Measurements from ENCODE around the gene ATP13A4.
"Not testable (repeated sequence)": the region's sequence is repeated elsewhere in the genome, so short reads cannot be mapped to it uniquely, and the experiment has no call there.

ATP13A4 gene

GRCh38 chr3:193556841-193557240 is 2.1 kb upstream of the ATP13A4 start:
- no peak for DNase-seq

- no peak for DNase-seq
Measured at GRCh38 chr3:193553586-193553985, 1.1 kb downstream of the ATP13A4 start.

DNA sequence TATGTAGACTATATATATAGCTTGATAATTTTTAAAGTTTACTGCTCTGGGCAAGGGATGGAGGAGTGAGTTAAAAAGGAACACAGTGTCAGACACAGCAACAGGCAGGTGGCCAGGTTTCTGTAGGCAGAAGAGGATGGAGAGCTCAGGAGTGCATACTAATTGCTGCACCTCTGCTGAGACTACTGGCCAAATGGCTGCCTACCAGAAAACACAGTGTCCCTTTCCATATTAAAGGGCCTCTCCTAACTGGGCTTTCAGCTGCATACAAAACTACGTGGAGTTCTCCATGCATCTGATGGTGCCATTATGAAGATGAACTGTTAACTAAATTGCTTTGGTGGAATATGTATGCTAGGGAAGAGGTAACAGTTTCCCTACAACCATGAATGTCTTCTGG is 1.8 kb downstream of the ATP13A4 start:
- DNase-seq = no peak

DNA sequence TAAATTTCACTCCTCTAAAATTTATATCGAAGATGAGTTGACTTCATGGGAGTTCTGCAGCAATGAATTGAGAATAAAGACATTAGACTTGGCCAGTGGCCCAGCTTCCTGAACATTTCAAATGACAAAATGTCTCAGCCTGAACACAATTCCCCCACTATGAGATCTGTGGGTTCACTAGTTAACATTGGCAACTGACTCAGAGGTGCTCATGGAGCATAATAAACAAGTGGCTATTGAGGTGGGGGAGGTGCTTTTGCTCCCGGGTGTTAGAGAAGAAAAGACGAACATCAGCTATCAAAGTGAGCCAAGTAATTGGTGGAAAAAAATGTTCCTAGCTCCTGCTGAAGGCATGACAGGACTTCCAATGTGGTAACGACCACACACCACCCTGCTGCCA is 6.3 kb downstream of the ATP13A4 start:
- no peak for DNase-seq

GRCh38 chr3:193546129-193546528 is 8.6 kb downstream of the ATP13A4 start:
- DNase-seq = no peak

DNA sequence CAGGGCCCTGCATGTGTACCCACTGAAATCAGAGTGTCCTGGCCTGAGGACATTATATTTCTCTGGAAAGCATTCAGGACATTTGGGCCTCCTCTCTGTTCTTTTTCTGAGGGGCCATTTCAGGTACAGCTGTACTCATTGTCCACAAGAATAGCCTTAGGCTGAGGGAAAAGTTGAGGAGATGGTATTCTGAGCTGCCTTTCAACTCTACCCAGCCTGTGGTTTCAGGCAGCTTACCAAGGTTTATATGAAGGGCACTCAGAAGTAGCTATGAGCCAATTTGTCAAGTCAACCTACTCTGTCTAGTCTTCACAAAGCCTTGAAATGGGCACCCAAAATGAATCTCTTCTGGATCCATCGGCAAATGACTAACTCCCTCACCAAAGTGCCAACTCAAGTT is 9.4 kb downstream of the ATP13A4 start:
- no peak for DNase-seq

GRCh38 chr3:193544289-193544688 is 10.4 kb downstream of the ATP13A4 start:
- DNase-seq = no peak

DNA sequence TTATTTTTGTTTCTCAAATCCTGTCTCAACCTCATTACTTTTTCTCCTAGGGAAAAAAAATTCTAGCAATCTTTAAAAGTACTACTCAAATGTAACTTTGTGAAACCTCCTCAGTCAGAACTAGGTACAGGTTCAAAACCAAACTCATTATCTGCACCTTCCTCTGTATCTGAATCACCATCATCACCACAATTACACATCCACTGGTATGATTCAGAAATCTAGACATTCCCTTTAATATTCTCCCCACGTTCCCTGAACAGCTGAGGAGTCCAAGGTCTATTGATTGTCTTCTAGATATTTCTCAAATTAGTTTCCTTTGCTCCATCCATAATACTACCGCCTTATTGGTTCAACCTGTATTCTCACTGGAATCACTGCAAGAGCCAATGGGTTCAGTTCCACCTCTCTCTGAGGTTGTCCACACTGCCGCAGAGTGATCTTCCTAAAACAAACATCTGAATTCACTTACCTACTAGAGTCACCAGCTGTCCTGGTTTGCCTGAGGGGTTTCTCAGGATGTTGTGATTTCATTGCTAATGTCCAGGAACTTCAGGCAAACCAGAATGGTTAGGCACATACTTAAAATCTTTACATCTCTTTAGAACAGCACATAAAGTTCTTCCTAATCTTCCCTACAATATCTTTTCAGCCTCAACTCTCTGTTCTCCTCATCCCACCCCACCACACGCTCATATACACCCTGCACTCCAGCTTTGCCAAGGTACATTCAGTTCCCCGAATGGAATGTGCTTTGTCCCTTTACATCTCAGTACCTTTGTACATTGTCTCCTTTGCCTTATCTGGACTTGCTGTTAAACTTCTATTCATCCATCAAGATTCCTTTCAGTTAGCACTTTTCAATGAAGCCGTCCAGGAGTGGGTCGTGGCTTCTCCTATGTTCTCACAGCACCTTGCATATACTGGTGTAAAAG is 24.2 kb downstream of the ATP13A4 start:
- no peak for DNase-seq

DNA sequence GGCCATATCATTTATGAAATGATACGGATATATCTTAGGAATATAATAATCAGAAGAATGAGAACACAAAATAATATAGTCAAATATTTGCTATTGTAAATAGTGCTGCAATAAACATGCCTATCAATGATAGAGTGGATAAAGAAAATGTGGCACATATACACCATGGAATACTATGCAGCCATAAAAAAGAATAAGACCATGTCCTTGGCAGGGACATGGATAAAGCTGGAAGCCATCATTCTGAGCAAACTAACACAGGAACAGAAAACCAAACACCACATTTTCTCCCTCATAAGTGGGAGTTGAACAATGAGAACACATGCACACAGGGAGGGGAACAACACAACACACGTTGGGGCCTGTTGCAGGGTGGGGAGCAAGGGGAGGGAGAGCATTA is 28.6 kb downstream of the ATP13A4 start:
- not testable (repeated sequence) for DNase-seq

DNA sequence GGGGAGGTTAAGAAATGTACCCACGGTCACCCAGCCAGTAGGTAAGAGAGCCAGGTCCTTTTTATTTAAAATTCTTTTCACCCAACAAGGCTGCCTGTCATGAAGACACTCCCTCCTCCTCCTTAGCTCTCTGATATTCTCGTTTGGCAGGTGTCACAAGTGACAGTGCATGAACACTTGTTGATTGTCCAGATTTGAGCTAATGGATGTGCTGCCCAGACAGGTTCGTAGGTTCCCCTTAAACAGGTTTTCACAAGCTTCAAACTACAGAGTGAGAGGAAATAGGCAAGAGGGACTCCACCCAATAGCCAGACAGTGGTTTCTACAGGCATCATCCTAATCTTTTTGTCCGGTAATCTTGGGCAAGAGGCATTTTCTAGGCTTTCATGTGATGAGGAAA is 32.2 kb downstream of the ATP13A4 start:
- DNase-seq = no peak

DNA sequence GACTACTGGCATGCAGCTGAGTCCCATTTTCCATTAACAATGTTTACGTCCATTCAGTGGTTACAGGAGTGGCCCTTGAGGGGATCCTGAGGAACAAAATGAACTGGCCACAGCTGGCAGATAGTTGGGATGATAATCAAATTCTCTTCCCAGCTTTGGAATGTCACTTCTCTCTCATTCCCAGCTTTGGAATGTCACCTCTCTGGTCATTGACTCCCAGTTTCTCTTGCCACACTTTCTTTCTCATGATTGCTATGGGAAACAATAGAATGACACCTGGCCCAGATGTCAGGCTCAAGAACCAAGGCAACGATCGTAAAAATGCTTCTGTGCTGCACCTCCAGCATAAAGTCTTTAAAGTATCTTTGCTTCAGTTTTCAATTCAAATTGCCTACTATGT is 34.0 kb downstream of the ATP13A4 start:
- DNase-seq = no peak

- no peak for DNase-seq
Measured at GRCh38 chr3:193515966-193516365, 38.7 kb downstream of the ATP13A4 start.

- DNase-seq = no peak
Measured at GRCh38 chr3:193510154-193510553, 44.5 kb downstream of the ATP13A4 start.

DNA sequence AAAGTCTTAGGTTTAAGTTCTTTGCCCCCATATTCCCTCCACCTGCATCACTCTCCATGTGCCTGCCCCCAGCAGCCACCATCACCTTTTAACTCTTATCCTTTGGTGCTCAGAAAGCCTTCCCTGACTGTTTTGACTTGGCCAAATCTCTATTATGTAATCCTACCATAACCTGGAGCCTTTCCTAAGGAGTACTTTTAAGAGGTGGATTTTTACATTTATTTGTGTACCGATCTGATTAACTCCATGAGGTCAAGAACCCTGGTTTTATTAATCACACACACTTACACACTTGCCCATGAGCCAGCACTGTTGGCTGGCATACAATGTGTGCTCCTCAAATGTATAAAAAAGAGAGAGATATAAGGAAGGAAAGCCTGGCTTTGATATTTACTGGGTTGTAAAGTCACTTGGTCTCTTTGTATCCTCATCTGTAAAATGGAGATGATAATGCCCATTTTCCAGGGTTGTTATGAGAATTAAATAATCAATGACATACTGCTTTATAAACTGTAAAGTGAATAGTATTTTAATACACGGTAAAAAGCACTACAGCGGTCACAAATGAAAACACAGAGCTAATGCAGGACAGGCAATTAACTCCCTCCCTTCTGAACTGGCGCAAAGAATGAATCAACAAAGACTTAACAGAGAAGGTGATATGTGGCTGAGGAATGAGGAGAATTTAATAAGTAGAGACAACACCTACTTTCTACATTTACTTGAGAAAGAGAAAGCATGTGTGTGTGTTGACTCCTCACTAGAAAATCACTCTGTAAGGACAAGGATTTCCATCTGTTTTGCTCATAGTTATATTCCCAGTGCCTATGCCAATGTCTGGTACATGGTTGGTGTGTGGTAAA is 45.4 kb downstream of the ATP13A4 start:
- DNase-seq = no peak

- DNase-seq = no peak
Measured at GRCh38 chr3:193508108-193508507, 46.6 kb downstream of the ATP13A4 start.

DNA sequence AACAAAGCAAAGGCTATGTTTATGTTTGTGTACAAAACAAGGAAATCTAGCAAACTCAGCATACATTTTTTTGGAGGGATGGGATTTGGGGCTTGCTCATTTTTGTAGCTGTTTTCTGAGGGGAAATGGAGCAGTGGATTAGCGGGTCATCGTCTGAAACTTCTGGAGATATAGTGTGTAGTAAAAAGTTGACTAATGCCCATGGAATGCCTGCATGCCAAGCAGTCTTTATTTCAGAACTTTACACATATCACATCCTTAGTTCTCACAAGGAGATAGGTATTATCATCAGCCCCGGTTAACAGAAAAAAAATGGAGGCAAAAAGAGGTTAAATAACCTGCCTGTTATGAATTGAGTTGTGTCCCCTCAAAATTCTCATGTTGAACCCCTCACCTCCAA is 47.1 kb downstream of the ATP13A4 start:
- DNase-seq = no peak

DNA sequence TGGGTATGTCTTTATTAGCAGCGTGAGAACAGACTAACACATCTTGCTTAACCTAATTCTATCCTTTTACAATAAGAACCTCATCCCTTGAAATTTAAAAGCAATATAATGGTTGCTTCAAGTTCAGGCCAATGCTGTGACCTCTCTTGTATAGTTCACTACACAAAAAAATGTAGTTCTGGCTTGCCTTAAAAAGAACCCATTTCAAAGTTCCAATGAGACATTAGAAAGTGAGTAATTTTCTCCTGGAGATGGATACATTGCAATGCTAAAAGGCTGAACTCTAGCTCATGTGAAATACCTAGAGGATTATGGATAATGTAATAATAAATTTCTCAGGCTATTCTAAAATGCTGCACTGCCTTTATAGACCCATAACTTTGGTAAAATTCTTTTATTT is 47.8 kb downstream of the ATP13A4 start:
- no peak for DNase-seq

DNA sequence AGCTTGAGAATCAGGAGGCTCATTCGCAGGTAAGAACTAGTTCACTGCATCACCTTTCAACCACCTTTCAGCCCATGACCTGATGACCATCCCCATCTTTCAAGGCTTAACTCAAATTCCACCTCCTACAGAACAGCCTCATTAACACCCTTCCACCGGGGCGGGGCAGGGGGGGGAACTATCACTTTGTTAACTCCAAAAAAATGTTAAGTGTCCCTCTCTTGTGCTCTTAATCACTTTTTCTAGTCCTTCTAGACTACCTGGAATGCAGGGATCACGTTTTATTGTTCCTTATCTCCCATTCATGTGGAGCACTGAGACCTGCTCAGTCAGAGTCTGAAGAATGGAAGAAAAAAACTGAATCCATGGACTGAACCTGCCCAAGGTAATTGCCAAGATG is 51.8 kb downstream of the ATP13A4 start:
- no peak for DNase-seq

DNA sequence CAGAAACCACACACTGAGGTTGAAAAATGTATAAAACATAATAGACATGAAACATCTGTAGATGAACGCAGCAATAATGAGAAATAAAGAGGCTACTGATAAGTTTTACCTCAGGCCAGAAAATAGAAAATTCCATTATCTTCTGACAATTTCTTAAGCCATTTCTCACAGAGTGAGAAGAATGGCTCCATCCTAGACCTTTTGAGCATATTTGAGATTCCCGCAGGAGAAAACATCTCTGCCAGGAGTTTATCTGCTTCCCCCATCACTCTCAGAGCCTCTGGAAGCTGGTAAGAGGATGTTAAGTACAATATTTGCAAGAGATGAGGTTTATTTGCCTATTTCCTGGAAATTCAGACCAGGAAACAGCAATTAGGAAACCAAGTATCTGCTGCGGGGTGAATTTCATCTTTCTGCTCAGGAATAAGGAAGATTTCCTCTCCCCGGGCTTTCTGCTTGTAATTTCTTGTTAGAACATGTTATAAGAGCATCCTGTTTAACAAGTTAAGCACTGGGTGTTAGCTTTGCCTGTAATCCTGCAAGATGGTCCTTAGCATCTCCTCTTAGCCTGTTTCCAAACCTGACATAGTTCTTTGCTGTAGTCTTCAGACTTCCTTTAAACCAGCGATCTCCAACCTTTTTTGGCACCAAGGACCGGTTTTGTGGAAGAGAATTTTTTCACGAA is 54.8 kb downstream of the ATP13A4 start:
- DNase-seq = no peak

- no peak for DNase-seq
Measured at GRCh38 chr3:193499136-193499770, 55.4 kb downstream of the ATP13A4 start.

DNA sequence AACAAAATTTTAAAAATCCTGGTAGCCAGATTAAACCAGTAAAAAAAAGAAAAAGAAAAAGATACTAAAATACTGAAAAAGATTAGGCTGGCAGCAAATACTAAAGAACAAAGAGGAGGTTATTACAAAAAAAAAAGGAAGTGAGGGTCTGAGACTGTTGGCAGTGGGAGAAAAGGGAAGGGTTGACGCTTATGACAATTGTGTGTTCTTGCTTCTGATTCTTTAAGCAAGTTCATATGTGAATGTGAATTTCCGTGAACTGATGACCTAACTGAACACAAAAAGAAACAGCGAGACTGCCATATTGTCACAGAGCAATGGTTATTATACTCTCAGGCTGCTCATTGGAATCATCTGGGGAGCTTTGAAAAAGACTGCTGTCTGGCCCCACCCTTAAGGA is 56.5 kb downstream of the ATP13A4 start:
- no peak for DNase-seq

DNA sequence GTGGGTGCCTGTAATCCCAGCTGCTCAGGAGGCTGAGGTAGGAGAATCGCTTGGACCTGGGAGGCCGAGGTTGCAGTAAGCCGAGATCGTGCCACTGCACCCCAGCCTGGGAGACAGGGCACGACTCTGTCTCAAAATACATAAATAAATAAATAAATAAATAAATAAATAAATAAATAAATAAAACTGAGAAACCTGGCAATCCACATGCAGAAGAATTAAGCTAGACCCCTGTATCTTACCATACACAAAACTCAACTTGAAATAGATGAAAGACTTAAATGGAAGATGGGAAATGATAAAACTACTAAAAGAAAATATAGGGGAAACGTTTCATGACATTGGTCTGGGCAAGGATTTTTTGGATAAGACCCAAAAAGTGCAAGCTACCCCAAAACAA is 58.0 kb downstream of the ATP13A4 start:
- no peak for DNase-seq

DNA sequence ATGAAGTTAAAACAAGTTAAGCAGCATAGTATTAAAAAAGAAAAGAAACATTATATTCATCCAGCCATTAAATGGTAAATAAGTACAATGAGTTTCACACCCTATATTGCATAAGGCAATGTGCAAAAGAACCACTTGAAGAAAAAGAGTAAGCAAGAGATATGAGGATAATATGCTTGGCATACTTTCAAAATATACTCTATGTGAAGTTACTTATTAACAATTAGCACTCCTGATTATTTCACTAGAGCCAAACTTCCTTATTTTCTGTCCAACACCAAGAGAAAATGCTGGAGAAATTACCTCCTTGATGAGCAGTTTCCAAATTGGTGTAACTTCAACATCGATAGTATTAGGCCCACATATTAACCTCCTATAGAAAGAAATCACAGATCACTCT is 63.7 kb downstream of the ATP13A4 start:
- no peak for DNase-seq
